Measurements from ENCODE around the gene CASQ2.

CASQ2 gene

GRCh38 chr1:115656461-115657077 lies 111.9 kb downstream of the CASQ2 start:
- no peak for DNase-seq (ENCODE audit: low read depth in 1 of 2, low spot score in 1 of 2)
- in situ Hi-C loops (cut with HindIII; ENCODE audit: low pct_unique_long_range_greater_than_20kb, low sequenced_read_pairs) = no loop called here

GRCh38 chr1:115655916-115656315 lies 112.6 kb downstream of the CASQ2 start:
- in situ Hi-C loops (cut with HindIII; ENCODE audit: low pct_unique_long_range_greater_than_20kb, low sequenced_read_pairs) = no loop called here
- no peak for TF ChIP-seq JUND (IDR thresholded peaks at IDR 0.05; ENCODE audit: low read depth)
- DNase-seq (ENCODE audit: low read depth in 1 of 2, low spot score in 1 of 2) = no peak

More at GRCh38 chr1:115656461-115657077, 111.9 kb downstream of the CASQ2 start:
- TF ChIP-seq JUND (IDR thresholded peaks at IDR 0.05; ENCODE audit: low read depth) = no peak

GRCh38 chr1:115655306-115655663 lies 113.2 kb downstream of the CASQ2 start:
- in situ Hi-C loops (cut with HindIII; ENCODE audit: low pct_unique_long_range_greater_than_20kb, low sequenced_read_pairs) = no loop called here
- no peak for TF ChIP-seq JUND (IDR thresholded peaks at IDR 0.05; ENCODE audit: low read depth)
- no peak for DNase-seq (ENCODE audit: low read depth in 1 of 2, low spot score in 1 of 2)

- in situ Hi-C loops (cut with HindIII; ENCODE audit: low pct_unique_long_range_greater_than_20kb, low sequenced_read_pairs) = no loop called here
- DNase-seq (ENCODE audit: low read depth in 1 of 2, low spot score in 1 of 2) = peak in 1 of 2 experiments; percentile 12
- TF ChIP-seq JUND (IDR thresholded peaks at IDR 0.05; ENCODE audit: low read depth) = no peak
Observed at GRCh38 chr1:115654663-115655305, 113.7 kb downstream of the CASQ2 start.

GRCh38 chr1:115654125-115654524 lies 114.4 kb downstream of the CASQ2 start:
- in situ Hi-C loops (cut with HindIII; ENCODE audit: low pct_unique_long_range_greater_than_20kb, low sequenced_read_pairs) = no loop called here
- TF ChIP-seq JUND (IDR thresholded peaks at IDR 0.05; ENCODE audit: low read depth) = no peak
- no peak for DNase-seq (ENCODE audit: low read depth in 1 of 2, low spot score in 1 of 2)

- DNase-seq (ENCODE audit: low read depth in 1 of 2, low spot score in 1 of 2) = no peak
- TF ChIP-seq JUND (IDR thresholded peaks at IDR 0.05; ENCODE audit: low read depth) = no peak
- in situ Hi-C loops (cut with HindIII; ENCODE audit: low pct_unique_long_range_greater_than_20kb, low sequenced_read_pairs) = no loop called here
Observed at GRCh38 chr1:115652236-115652788, 116.2 kb downstream of the CASQ2 start.

GRCh38 chr1:115651391-115651790 lies 117.1 kb downstream of the CASQ2 start:
- TF ChIP-seq JUND (IDR thresholded peaks at IDR 0.05; ENCODE audit: low read depth) = no peak
- no peak for DNase-seq (ENCODE audit: low read depth in 1 of 2, low spot score in 1 of 2)
- in situ Hi-C loops (cut with HindIII; ENCODE audit: low pct_unique_long_range_greater_than_20kb, low sequenced_read_pairs) = no loop called here

GRCh38 chr1:115650961-115651360 lies 117.6 kb downstream of the CASQ2 start:
- TF ChIP-seq JUND (IDR thresholded peaks at IDR 0.05; ENCODE audit: low read depth) = no peak
- no peak for DNase-seq (ENCODE audit: low read depth in 1 of 2, low spot score in 1 of 2)
- in situ Hi-C loops (cut with HindIII; ENCODE audit: low pct_unique_long_range_greater_than_20kb, low sequenced_read_pairs) = no loop called here
